ENCODE measurements around the gene ZNF652.
"Not testable (repeated sequence)": the region's sequence is repeated elsewhere in the genome, so short reads cannot be mapped to it uniquely, and the experiment has no call there.

GRCh38 chr17:49279263-49280015 is 82.6 kb downstream of the ZNF652 start:
- TF ChIP-seq CTCF (conservative IDR thresholded peaks at IDR 0.05; ENCODE audit: low read depth, low read length); EZH2 (IDR thresholded peaks at IDR 0.05; ENCODE audit: low read length, unreplicated experiment): not testable (repeated sequence)
